GM06990 (cell line): ENCODE measurements around the gene RALGPS2.

ENCODE experiments used
- DNase-seq: peaks from one replicate; pipeline ENCODE4 v3.0.0-alpha.2; 2011; ENCODE audit not compliant: insufficient read length; ENCODE audit errors: extremely low read depth
- H3K27me3 ChIP-seq: replicated peaks from 2 replicates; pipeline ENCODE4 v1.6.0; 2011; ENCODE audit warnings: low read length; ENCODE audit not compliant: control insufficient read depth, insufficient read depth
- H3K36me3 ChIP-seq: 2 replicates; pipeline ENCODE4 v1.5.1; 2011; ENCODE audit warnings: low read length; ENCODE audit not compliant: control insufficient read depth, insufficient read depth
- H3K4me3 ChIP-seq: replicated peaks from 2 replicates; pipeline ENCODE4 v1.5.1; 2011; ENCODE audit warnings: low read depth, mild to moderate bottlenecking, control low read depth, low read length
- TF ChIP-seq, protein P1 (sequence below): IDR thresholded peaks from 2 replicates; pipeline ENCODE4 v1.5.1; 2011; ENCODE audit warnings: low read length, control low read depth, mild to moderate bottlenecking, inconsistent platforms; ENCODE audit not compliant: insufficient read depth, poor library complexity, severe bottlenecking

RALGPS2 gene

DNA sequence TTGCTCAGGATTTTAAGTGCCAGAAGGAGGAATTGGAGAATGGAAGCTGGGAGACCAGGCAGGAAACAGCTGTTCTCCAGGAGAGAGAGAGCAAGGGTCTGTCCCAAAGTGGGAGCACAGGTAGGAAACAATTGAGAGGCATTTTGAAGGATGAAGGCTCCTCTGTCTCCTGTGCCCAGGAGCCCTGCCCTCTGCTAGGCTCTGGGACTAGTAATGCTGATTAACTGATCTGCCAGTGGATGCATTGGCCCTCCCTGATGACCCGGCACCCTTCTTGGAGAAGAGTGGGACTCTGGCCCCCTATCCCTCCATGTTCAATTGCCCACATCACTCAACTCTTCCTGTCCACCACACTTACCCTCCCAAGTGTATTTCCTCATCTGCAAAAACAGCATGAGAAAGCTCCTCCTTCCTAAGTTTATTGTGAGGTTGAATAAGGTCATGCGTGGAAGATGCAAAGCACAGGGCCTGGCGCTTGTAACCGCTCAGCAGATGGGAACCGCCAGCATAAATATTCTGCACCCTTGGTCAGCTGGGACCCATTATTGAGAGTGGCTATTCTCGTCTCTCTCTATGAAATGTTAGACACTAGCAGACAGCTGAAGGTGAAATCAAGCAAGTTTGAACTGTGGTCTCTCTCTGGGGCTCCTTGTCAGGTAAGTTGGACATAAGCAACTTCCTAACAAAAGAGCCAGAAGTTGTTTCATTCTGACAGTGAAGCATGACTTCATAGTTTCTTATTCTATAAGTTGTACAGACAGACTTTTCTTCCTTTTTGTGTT lies 208.9 kb downstream of the RALGPS2 start:
- no peak for DNase-seq
- H3K36me3 ChIP-seq: no peaks in the 10 kb centered on the region
- no peaks in the 10 kb centered on the region for H3K27me3 ChIP-seq
- TF ChIP-seq, protein P1, sequence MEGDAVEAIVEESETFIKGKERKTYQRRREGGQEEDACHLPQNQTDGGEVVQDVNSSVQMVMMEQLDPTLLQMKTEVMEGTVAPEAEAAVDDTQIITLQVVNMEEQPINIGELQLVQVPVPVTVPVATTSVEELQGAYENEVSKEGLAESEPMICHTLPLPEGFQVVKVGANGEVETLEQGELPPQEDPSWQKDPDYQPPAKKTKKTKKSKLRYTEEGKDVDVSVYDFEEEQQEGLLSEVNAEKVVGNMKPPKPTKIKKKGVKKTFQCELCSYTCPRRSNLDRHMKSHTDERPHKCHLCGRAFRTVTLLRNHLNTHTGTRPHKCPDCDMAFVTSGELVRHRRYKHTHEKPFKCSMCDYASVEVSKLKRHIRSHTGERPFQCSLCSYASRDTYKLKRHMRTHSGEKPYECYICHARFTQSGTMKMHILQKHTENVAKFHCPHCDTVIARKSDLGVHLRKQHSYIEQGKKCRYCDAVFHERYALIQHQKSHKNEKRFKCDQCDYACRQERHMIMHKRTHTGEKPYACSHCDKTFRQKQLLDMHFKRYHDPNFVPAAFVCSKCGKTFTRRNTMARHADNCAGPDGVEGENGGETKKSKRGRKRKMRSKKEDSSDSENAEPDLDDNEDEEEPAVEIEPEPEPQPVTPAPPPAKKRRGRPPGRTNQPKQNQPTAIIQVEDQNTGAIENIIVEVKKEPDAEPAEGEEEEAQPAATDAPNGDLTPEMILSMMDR: no peak
- no peak overlapping the region for H3K4me3 ChIP-seq

DNA sequence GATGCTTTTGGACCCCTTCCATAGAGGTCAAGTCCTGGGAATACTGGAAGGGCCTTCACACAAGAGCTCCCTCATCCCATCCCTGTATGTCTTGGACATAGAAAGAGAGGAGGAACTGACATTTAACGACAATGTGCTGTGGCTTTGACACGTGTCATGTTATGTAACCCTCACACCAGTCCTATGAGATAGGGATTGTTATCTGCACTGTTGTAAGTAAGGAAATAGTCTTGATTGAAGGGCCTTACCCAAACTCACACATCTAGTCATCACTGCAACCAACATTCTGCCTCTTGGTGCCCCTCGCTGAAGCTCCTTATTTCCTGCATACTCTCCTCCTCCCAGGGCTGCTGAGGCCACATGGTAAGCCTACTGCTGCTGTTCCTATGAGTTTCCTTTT lies 209.5 kb downstream of the RALGPS2 start:
- Histone ChIP-seq H3K36me3 (no peaks in the 10 kb centered on the region), H3K4me3 (no peak overlapping the region), H3K27me3 (no peaks in the 10 kb centered on the region)
- TF ChIP-seq, protein P1: no peak
- no peak for DNase-seq

DNA sequence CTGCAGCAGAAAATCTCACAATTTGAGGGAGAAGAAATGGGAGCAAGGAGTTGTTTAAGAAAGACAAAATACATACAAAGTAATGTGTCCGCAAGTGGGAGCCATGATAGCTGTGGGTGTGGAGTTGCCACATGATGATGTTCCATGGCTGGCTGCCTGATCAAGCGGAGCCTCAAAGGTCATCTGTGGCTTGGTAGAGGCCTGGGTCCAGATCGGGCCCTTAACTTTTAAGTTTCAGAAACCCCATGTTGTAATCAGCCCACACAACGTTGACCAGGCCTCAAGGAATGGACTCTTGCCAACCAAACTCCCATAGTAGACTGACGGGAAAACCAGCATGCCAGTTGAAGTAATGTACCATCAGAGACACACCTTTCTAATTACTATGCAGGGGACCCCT lies 210.6 kb downstream of the RALGPS2 start:
- Histone ChIP-seq H3K36me3 (no peaks in the 10 kb centered on the region), H3K27me3 (no peaks in the 10 kb centered on the region; the same call in 1 of the 2 replicates), H3K4me3 (no peak overlapping the region)
- no peak for DNase-seq
- TF ChIP-seq, protein P1: no peak

DNA sequence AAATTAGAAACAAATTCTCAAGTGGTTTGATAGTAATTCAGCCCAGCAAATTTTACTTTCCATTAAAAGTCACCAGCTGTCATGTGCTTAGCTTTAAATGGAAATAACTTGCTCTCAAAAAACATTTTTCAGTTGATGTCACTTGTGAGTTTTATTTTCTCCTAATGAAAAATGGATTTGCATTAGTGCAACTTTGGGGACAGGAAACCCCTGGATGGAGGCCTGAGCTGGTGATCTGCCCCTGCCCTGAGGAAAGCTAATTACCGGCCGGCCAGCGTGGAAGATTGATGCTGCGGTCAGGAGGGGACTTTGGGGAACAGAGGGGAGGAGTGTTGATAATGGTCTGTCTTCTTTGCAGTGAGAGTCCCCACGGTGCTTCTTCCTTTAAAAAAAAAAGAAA lies 212.7 kb downstream of the RALGPS2 start:
- Histone ChIP-seq H3K27me3 (no peaks in the 10 kb centered on the region; the same call in 1 of the 2 replicates), H3K36me3 (no peaks in the 10 kb centered on the region), H3K4me3 (no peak overlapping the region)
- TF ChIP-seq, protein P1: no peak
- no peak for DNase-seq

DNA sequence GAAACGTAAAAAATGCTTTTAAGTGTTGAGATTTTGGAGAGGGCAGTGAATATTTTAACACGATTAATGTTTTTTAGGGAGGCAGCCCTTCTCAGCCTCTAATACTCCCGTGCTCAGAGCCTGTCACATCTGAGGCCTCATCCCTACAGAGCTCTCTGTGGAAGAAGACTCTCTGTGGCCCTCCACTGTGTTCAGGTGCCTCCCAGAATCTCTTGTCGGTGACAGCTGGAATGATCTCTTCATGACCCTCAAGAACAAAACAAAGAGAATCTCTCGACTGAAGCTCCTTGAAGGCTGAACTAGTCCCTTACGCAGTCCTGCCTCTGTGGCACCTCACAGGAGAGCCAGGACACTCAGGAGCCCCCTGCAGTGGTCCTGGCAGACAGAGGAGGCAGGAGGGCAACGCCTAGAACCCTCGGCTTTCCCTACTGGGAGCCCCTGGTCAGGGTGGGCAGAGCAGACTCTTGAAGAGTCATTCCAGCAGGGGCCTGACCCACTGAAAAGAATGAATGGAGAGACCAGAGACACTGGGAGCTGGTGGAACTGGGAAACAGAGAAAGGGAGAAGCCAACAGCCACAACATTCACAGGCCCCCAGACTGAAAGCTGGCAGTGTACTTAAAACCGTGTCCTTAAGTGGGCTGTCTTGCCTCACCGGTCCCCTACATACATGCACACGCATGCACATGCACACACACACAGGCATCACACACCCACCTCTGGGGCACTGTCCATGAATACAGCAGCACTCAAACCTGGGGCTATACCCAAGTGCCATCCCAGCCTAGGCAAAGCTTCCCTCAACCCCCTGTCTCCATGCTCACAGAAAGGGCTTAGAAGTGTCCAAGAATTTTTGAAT lies 213.3 kb downstream of the RALGPS2 start:
- Histone ChIP-seq H3K36me3 (no peaks in the 10 kb centered on the region), H3K4me3 (no peak overlapping the region), H3K27me3 (no peaks in the 10 kb centered on the region; the same call in 1 of the 2 replicates)
- DNase-seq: no peak
- TF ChIP-seq, protein P1: no peak
